Myocyte (in vitro differentiated cells): ENCODE results near the gene CARNS1. TPM values are rescaled to one million over a fixed set of nuclear protein-coding genes. Genes with fewer than 3 reads are reported as not detected.

ENCODE experiments used
- DNase-seq: peaks from one replicate; pipeline ENCODE4 v3.0.0-alpha.2; 2012; ENCODE audit warnings: low read depth
- total RNA-seq: library from RNA; depleted of rRNA; stranded (reverse); fragments of >200 nt; gene quantifications from 2 replicates; pipeline ENCODE4 v1.2.3, GENCODE V29; 2014

The CARNS1 gene
- total RNA-seq, 1 donor from 2014 or later, result 49.7 TPM

- no peak for DNase-seq
Observed at GRCh38 chr11:67440229-67441097, 25.0 kb downstream of the CARNS1 start.

GRCh38 chr11:67441098-67441563, 25.7 kb downstream of the CARNS1 start:
- DNase-seq, result no peak

DNA sequence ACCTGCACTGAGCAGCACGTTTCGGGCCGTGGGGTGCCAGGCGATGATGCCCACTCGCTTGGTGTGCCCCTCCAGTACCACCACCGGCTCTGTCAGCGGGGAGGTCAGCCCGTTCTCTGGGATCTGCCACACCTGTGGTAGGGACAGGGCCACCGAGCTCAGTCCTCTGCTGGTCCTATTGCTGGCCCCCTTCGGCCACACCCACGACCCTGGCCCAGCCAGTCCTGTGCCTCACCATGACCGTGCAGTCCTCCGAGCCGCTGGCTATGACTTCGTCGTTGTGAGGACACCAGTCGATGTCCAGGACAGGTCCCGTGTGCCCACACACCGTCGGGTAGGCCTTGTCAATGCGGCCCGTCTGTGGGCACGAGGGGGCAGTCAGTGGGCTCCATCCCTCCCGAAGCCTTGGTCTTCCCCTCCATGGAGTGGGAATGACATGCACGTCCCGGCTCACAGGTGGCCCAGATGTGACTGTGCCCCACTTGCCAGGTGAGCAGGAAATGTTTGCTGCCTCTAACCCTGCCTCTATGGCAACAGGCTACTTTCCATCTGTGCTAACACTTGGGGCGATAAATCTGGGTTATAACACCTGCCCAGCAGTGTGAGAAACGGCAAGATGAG, 26.4 kb downstream of the CARNS1 start:
- DNase-seq, result no peak

- DNase-seq, result no peak
Observed at GRCh38 chr11:67442504-67443404, 27.3 kb downstream of the CARNS1 start.

DNA sequence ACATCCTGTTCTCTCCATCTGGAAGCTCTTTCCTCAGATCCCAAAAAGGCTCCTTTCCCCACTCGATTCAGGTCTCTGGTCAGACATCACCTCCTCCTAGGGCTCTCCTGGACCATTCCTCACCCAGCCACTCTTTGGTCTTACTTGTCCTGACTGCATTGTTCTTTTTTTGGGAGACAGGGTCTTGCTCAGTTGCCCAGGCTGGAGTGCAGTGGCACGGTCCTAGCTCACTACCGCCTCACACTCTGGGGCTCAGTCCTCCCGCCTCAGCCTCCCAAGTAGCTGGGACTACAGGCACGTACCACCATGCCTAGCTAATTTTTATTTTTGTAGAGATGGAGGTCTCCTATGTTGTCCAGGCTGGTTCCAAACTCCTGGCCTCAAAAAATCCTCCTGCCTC, 30.0 kb downstream of the CARNS1 start:
- DNase-seq, result no peak

DNA sequence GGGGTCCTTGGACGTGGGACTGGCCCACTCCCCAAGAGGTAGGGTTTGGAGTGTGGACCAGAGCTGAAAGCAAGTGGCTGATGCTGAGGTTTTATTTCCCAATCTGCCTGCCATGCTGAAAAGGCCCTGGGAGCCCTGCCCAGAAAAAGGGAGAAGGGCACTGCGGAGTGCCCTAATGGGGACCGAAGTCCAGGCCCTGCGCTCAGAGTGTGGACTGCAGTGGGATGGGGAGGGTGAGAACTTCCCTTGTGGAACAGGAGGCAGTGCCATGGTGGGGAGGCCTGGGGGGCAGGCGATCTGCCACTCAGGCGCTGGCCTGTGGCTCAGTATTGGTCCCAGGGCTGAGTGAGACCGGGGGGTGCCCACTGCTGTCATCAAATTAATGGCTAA, 32.7 kb downstream of the CARNS1 start:
- no peak for DNase-seq

GRCh38 chr11:67449116-67449844, 33.8 kb downstream of the CARNS1 start:
- no peak for DNase-seq

GRCh38 chr11:67450796-67451657, 35.5 kb downstream of the CARNS1 start:
- DNase-seq, result peak; percentile 56

DNA sequence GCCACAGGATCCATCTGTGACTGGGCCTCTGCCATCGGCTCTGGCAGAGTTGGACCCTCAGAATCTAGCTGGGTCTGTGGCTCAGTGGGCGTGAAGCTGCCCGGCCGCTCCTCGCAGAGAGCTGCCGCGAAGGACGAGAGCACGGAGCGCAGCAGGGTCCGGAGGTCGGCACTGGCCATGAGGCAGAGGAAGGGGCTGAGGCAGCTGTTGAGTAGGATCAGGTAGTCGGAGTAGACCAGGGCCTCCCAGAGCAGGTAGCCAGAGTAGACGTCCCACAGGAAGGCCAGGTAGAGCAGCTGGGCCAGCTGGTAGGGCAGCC, 36.1 kb downstream of the CARNS1 start:
- DNase-seq, result no peak

DNA sequence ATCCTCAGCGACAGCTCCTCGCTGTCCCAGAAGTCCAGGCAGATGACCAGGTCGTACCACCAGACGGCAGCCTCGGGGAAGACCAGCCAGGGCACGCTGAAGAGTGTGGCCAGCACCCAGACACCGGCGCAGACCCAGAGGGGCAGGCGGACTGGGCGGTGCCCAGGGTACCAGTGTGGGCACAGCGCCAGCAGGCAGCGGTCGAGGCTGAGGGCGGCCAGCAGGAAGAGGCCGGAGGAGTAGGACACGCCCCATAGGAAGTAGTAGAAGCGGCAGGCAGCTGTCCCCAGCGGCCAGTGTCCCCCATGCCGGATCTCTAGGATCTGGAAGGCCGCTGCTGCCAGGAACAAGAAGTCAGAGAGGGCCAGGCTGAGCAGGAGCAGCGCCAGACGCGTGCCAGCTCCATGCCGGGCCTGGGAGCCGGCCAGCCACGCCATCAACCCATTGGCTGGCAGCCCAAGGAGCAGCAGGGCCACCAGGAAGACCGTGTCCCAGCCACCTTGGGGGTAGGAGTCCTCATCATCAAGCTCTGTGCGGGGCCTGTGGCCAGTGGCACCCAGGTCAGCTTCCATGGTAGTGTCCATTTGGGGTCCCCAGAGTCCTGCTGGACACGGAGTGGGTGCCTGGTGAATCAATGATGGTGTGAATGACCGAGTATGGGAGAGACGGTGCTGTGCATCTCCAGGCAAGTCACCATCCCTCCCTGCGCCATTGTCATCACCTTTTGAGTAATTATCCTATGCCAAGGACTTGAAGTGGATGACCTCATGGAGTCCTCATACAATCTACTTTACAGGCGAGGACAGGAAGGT, 36.9 kb downstream of the CARNS1 start, which contains the start of gene GPR152:
Gene GPR152 (minus strand): TSS at position 589 of the 812 bp plus-strand sequence. CDS start 5 bp downstream, at position 584.
- peak; percentile 60 for DNase-seq

GRCh38 chr11:67453816-67454732, 38.6 kb downstream of the CARNS1 start:
- DNase-seq, result no peak

- DNase-seq, result no peak
Observed at GRCh38 chr11:67455054-67455453, 39.6 kb downstream of the CARNS1 start, which contains the start of gene CABP4. Gene CABP4, plus strand, starts transcription at chr11:67455354. Its CDS starts 70 bp downstream, at chr11:67455424.

GRCh38 chr11:67456068-67456705, 40.7 kb downstream of the CARNS1 start:
- no peak for DNase-seq

DNA sequence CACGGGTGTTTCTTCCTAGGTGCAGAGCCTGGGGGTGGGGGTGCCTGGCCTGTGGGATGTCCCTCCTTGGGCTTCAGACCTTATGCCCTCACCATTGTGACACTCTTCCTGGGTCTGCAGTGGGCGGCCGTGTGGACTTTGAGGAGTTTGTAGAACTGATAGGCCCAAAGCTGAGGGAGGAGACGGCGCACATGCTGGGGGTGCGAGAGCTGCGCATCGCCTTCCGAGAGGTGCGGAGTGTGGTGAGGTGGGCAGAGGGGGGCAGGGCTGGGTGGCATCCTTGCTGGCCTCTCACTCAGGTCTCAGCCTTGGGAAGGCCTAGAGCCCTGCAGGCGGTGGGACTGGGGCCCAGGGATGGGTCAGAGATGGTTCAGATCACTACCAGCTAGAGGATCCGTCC, 42.0 kb downstream of the CARNS1 start:
- DNase-seq, result no peak

- DNase-seq, result no peak
Observed at GRCh38 chr11:67458266-67458665, 42.8 kb downstream of the CARNS1 start.

DNA sequence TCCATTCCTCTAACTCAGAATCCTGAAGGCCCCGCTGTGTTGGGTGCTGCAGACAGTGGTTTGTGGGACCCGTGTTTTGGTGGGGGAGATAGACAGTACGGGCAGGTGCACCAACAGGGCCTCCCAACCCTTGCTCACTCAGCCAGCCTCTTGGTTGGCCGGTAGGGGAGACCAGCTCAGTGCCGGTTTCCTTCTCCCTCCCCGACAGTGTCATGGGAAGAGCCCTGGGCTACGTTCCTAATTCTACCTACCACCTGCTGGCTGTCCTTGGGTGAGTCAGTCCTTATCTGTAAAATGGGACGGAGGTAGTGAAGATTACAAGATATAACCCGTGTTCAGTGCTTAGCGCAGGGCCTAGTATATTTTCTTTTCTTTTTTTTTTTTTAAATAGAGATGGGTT, 47.7 kb downstream of the CARNS1 start:
- DNase-seq, result no peak

- DNase-seq, result peak; percentile 69
Observed at GRCh38 chr11:67463680-67464410, 48.4 kb downstream of the CARNS1 start.
